Measurements from ENCODE around the gene PPP1R36.
"Not testable (repeated sequence)": the region's sequence is repeated elsewhere in the genome, so short reads cannot be mapped to it uniquely, and the experiment has no call there.

PPP1R36 gene

DNA sequence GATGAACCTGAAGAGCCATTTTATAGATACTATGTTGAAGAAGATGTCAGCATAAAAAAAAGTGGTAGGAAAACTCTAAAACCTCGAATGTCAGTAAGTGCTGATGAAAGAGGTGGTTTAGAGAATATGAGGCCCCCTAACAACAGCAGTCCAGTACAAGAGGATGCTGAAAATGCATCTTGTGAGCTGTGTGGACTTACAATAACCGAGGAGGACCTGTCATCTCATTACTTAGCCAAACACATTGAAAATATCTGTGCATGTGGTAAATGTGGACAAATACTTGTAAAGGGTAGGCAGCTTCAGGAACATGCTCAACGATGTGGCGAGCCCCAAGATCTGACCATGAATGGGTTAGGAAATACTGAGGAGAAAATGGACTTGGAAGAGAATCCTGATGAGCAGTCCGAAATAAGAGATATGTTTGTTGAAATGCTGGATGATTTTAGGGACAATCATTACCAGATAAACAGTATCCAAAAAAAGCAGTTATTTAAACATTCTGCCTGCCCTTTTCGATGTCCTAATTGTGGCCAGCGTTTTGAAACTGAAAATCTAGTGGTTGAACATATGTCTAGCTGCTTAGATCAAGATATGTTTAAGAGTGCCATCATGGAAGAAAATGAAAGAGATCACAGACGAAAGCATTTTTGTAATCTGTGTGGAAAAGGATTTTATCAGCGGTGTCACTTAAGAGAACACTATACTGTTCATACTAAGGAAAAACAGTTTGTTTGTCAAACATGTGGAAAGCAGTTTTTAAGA lies 27.0 kb upstream of the PPP1R36 start:
- no peak for DNase-seq

DNA sequence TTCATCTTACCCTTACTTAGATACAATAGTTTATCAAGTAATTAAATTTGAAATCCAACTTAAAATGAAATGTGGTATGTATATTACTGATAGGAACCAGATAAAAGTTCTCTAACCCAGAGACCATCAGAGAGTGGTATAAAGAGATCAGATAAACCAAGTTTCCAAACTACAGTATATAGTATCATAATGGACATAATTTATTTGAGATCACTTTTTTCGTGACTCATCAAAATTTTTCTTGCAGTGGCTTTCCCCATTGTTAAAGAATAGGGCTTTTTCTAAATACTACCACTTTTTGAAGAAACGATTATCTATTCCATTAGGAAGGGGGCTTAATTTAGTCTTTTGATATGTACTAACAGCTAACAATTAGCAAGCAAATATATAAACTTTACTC lies 24.4 kb upstream of the PPP1R36 start:
- no peak for DNase-seq

GRCh38 chr14:64531567-64531966 lies 18.2 kb upstream of the PPP1R36 start:
- no peak for DNase-seq

GRCh38 chr14:64536488-64537245 lies 13.1 kb upstream of the PPP1R36 start:
- DNase-seq: no peak

- peak; percentile 90 for DNase-seq
Observed at GRCh38 chr14:64540208-64541202, 9.3 kb upstream of the PPP1R36 start, which contains the start of gene HSPA2. Gene HSPA2 (plus strand): TSS chr14:64540741. CDS start chr14:64540850, 109 bp downstream.

- DNase-seq: no peak
Observed at GRCh38 chr14:64541261-64541971, 8.3 kb upstream of the PPP1R36 start.

- no peak for DNase-seq
Observed at GRCh38 chr14:64541972-64542835, 7.6 kb upstream of the PPP1R36 start.

GRCh38 chr14:64542836-64543201 lies 6.9 kb upstream of the PPP1R36 start:
- DNase-seq: no peak

- no peak for DNase-seq
Observed at GRCh38 chr14:64544607-64545312, 5.0 kb upstream of the PPP1R36 start.

DNA sequence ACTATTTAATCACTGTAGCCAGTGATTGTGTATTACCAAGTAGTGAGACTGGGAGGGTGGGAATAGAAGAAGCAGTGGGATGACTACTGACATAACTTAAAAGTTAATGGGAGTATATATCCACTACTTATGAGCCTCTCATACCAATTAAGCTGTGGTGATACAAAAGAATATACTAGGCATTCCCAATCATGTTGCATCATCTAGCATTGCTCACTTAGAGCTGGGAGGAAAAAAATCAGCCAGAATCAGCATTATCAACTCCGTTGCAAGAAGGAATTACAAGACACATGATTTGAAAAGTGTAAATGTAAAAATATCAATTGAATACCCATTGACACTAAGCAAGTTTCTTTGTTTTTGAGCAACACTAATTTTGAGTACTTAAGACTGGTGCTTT lies 745 bp upstream of the PPP1R36 start:
- DNase-seq: no peak

GRCh38 chr14:64550621-64551333 lies 1.0 kb downstream of the PPP1R36 start:
- peak; percentile 42 for DNase-seq

GRCh38 chr14:64554556-64554955 lies 4.8 kb downstream of the PPP1R36 start:
- DNase-seq: no peak

GRCh38 chr14:64556526-64556925 lies 6.8 kb downstream of the PPP1R36 start:
- no peak for DNase-seq

GRCh38 chr14:64558216-64558615 lies 8.5 kb downstream of the PPP1R36 start:
- DNase-seq: not testable (repeated sequence)

DNA sequence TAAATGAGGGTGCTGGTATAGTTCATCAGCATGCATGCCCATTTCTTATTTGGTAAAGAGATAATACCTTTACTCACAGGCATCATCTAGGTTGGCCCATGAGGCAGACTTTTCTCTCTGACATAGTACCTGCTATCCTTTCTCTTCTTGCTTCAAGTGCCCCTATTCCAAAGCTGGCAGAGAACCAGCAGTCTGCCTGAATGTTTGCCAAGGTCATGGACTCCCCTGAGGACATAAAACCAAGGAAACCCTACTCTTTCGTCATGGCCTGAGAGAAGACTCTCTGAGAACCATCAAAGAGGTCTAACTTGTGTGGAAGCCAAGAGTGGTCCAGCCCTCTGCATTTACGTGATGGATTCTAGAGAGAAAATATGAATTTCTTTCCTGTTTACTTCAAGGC lies 11.9 kb downstream of the PPP1R36 start:
- no peak for DNase-seq

GRCh38 chr14:64562436-64562835 lies 12.7 kb downstream of the PPP1R36 start:
- no peak for DNase-seq

DNA sequence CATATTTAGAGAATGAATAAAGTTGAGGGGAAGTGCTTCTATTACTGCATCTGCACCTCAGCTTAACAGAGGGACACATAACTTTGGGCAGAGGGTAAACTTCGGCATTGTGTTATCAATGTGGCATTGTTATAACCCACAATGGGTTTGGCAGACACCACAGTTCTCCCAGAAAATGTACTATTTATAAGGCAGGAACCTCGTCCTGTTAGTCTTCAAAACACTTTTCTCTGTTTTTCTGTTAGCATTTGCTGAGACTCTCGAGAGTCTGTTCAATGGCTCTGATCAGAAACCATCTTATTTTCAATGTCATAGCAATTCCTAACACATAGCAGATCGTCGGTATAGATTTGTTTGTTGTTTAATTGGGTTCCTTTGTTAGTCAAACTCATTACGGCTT lies 13.9 kb downstream of the PPP1R36 start:
- DNase-seq: no peak

- no peak for DNase-seq
Observed at GRCh38 chr14:64566651-64567122, 16.9 kb downstream of the PPP1R36 start.

- no peak for DNase-seq
Observed at GRCh38 chr14:64569138-64569631, 19.4 kb downstream of the PPP1R36 start.

DNA sequence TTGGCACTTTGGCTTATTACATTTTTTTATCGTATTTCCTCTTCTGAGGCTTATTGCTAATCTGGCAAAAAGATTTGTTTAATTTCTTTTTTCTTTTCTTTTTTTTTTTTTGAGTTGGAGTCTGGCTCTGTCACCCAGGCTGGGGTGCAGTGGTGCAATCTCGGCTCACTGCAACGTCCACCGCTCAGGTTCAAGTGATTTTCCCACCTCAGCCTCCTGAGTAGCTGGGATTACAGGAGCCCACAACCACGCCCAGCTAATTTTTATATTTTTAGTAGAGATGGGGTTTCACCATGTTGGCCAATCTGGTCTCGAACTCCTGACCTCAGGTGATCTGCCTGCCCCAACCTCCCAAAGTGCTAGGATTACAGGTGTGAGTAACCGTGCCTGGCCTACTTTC lies 19.9 kb downstream of the PPP1R36 start:
- DNase-seq: not testable (repeated sequence)

Data from SHP77 treated with DMSO at 0.1 percent for 48 hours (cell line).